Measurements from ENCODE around the gene ATG4C.

DNA sequence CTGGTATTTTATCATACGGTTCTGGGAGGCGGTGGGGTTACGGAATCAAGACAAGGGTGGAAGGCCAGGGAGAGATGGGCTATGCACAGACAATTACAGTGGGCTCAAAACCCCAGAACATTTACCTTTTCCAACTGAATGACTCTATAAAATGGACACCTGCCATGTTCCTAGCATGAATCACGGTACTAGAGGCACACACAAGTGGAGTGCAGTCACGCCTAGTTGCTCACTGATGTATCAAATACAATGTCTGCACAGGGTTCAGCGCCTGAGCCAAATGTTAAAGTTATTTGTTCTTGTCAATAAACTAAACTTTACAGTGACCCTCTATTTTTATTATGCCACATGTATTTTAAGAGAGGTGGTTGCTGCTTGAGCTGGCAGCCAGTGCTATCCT, 121.4 kb downstream of the ATG4C start:
- no peak for TF ChIP-seq POLR2A (IDR thresholded peaks at IDR 0.05)
- TF ChIP-seq, protein P1, sequence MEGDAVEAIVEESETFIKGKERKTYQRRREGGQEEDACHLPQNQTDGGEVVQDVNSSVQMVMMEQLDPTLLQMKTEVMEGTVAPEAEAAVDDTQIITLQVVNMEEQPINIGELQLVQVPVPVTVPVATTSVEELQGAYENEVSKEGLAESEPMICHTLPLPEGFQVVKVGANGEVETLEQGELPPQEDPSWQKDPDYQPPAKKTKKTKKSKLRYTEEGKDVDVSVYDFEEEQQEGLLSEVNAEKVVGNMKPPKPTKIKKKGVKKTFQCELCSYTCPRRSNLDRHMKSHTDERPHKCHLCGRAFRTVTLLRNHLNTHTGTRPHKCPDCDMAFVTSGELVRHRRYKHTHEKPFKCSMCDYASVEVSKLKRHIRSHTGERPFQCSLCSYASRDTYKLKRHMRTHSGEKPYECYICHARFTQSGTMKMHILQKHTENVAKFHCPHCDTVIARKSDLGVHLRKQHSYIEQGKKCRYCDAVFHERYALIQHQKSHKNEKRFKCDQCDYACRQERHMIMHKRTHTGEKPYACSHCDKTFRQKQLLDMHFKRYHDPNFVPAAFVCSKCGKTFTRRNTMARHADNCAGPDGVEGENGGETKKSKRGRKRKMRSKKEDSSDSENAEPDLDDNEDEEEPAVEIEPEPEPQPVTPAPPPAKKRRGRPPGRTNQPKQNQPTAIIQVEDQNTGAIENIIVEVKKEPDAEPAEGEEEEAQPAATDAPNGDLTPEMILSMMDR (IDR thresholded peaks at IDR 0.05): no peak

Measured in adrenal gland (tissue), 5 donors.